LNCaP clone FGC (cell line): ENCODE results near the gene CUL1.

ENCODE experiments used
- DNase-seq: peaks from one replicate; pipeline ENCODE4 v3.0.0-alpha.2; 2011; ENCODE audit warnings: low read depth
- H3K4me3 ChIP-seq: 2 replicates; pipeline ENCODE4 v1.5.1; 2011; ENCODE audit warnings: mild to moderate bottlenecking, low read depth, low read length, control low read depth
- CTCF ChIP-seq: IDR thresholded peaks from 2 replicates; pipeline ENCODE4 v1.5.1; 2012; ENCODE audit warnings: mild to moderate bottlenecking; ENCODE audit not compliant: control insufficient read depth, insufficient read depth; ENCODE audit errors: extremely low read depth

The CUL1 gene

GRCh38 chr7:148791546-148791945 lies 92.8 kb downstream of the CUL1 start:
- no peak for DNase-seq
- no peak for TF ChIP-seq CTCF
- no peak overlapping the region for H3K4me3 ChIP-seq

- no peak for TF ChIP-seq CTCF
- DNase-seq, result no peak
- no peak overlapping the region for H3K4me3 ChIP-seq
Measured at GRCh38 chr7:148793590-148793989, 94.9 kb downstream of the CUL1 start.

DNA sequence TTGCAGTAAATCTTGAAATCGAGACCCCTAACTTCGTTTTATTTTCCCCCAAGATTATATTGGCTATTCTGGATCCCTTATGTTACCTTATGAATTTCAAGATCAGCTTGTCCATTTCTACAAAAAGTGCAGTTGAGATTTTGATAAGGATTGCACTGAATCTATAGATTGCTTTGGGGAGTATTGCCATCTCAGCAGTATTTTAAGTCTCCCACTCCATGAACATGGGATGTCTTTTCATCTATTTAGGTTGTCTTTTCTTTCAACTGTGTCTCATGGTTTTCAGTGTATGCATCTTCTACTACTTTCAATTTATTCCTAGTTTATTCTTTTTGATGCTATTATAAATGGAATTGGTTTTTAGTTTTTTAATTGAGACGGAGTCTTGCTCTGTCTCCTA lies 95.8 kb downstream of the CUL1 start:
- no peak overlapping the region for H3K4me3 ChIP-seq
- TF ChIP-seq CTCF, result no peak
- DNase-seq, result no peak

- DNase-seq, result no peak
- TF ChIP-seq CTCF, result no peak
- no peak overlapping the region for H3K4me3 ChIP-seq
Measured at GRCh38 chr7:148796841-148797240, 98.1 kb downstream of the CUL1 start.

DNA sequence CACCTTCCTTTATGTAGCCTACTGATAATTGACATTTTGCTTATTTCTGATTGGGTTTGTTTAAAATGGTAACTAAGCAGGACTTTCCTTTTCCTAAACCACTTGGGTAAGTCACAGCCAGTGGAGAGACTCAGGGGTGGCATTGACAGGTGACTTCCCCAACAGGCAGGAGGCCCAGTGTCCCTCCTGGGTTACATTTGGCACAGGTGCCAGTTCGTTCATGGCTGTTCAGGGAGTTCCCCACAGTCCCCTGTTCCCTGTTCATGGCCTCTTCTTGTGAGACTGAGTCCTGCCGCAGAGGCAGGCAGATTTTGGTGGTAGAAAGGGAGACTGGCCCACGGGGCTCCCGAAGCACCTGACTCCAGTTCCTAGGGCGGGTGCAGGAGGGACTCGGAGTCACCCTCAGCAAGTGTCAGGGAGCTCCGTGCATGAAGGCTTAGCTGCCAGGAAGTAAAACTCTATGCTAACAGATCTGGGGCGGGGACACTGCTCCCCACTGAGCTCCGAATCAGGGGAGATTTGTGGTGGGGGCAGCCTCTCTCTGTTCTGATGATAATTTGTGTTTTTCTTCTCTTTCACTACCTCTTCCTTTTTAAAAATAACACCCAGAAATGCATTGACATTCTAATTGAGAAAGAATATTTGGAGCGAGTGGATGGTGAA lies 101.3 kb downstream of the CUL1 start:
- H3K4me3 ChIP-seq, result no peak overlapping the region
- no peak for DNase-seq
- no peak for TF ChIP-seq CTCF

- no peak for TF ChIP-seq CTCF
- DNase-seq, result no peak
- H3K4me3 ChIP-seq, result no peak overlapping the region
Measured at GRCh38 chr7:148800677-148801076, 102.0 kb downstream of the CUL1 start.

- TF ChIP-seq CTCF, result no peak
Measured at GRCh38 chr7:148802101-148802493, 103.4 kb downstream of the CUL1 start.

More at GRCh38 chr7:148802101-148802493, 103.4 kb downstream of the CUL1 start:
- H3K4me3 ChIP-seq, result no peak overlapping the region
- no peak for DNase-seq
